GM21825 (cell line): ENCODE results near the gene MS4A18.
A peak's percentile ranks its signal among the peaks of the same experiment; 100 is the strongest.

Experiments
- ATAC-seq: cut with Tn5 transposase; IDR thresholded peaks from one replicate; pipeline ENCODE4 v1.9.1; 2021; ENCODE audit warnings: mild to moderate bottlenecking, moderate library complexity; ENCODE audit not compliant: unreplicated experiment

Gene MS4A18

GRCh38 chr11:60765355-60765754 is 40.8 kb downstream of the MS4A18 start:
- peak; percentile 19 for ATAC-seq

- ATAC-seq = no peak
Measured at GRCh38 chr11:60766547-60766946, 42.0 kb downstream of the MS4A18 start.

- ATAC-seq = no peak
Measured at GRCh38 chr11:60767388-60767811, 42.9 kb downstream of the MS4A18 start.

GRCh38 chr11:60768202-60768601 is 43.7 kb downstream of the MS4A18 start:
- ATAC-seq = no peak

- ATAC-seq = no peak
Measured at GRCh38 chr11:60769273-60769672, 44.8 kb downstream of the MS4A18 start.

- ATAC-seq = no peak
Measured at GRCh38 chr11:60769811-60770210, 45.3 kb downstream of the MS4A18 start.

GRCh38 chr11:60771146-60771545 is 46.6 kb downstream of the MS4A18 start:
- ATAC-seq = no peak

GRCh38 chr11:60771879-60772525 is 47.5 kb downstream of the MS4A18 start:
- ATAC-seq = no peak

GRCh38 chr11:60772666-60773065 is 48.1 kb downstream of the MS4A18 start:
- no peak for ATAC-seq

- ATAC-seq = no peak
Measured at GRCh38 chr11:60774726-60775125, 50.2 kb downstream of the MS4A18 start.

- ATAC-seq = peak; percentile 88
Measured at GRCh38 chr11:60775420-60775961, 51.0 kb downstream of the MS4A18 start.

- no peak for ATAC-seq
Measured at GRCh38 chr11:60776167-60776566, 51.6 kb downstream of the MS4A18 start.

GRCh38 chr11:60777106-60777505 is 52.6 kb downstream of the MS4A18 start:
- no peak for ATAC-seq

GRCh38 chr11:60777572-60777971 is 53.1 kb downstream of the MS4A18 start:
- no peak for ATAC-seq

- ATAC-seq = no peak
Measured at GRCh38 chr11:60780065-60780464, 55.5 kb downstream of the MS4A18 start.

- ATAC-seq = no peak
Measured at GRCh38 chr11:60780774-60781173, 56.3 kb downstream of the MS4A18 start.

- ATAC-seq = no peak
Measured at GRCh38 chr11:60781286-60781980, 56.9 kb downstream of the MS4A18 start.

GRCh38 chr11:60781981-60782316 is 57.4 kb downstream of the MS4A18 start:
- no peak for ATAC-seq

GRCh38 chr11:60782393-60783140 is 58.0 kb downstream of the MS4A18 start:
- ATAC-seq = no peak

- ATAC-seq = no peak
Measured at GRCh38 chr11:60783141-60783484, 58.6 kb downstream of the MS4A18 start.

GRCh38 chr11:60783911-60784310 is 59.4 kb downstream of the MS4A18 start:
- no peak for ATAC-seq

- no peak for ATAC-seq
Measured at GRCh38 chr11:60785136-60785535, 60.6 kb downstream of the MS4A18 start, which contains the start of gene MS4A10. MS4A10 (plus strand) TSS chr11:60785333; CDS start chr11:60790336, 5,003 bp downstream.
